ENCODE measurements around the gene SLC35F4.

SLC35F4 gene

GRCh38 chr14:57657487-57657886 is 208.4 kb downstream of the SLC35F4 start:
- H3K9me3 ChIP-seq (replicated peaks; ENCODE audit: low read length), result no peaks in the 10 kb centered on the region
- no peaks in the 10 kb centered on the region for H3K36me3 ChIP-seq (ENCODE audit: insufficient read depth, low read length)
- no peaks in the 10 kb centered on the region for H3K27me3 ChIP-seq (ENCODE audit: control insufficient read depth, insufficient read depth, low read length)
- H3K4me2 ChIP-seq (ENCODE audit: low read length), result no peak overlapping the region
- H3K4me1 ChIP-seq (ENCODE audit: control insufficient read depth, insufficient read depth, low read length), result no peaks in the 10 kb centered on the region
- H3K9ac ChIP-seq (ENCODE audit: low read depth, low read length), result no peak overlapping the region
- no peak overlapping the region for H3K4me3 ChIP-seq (ENCODE audit: low read length)

DNA sequence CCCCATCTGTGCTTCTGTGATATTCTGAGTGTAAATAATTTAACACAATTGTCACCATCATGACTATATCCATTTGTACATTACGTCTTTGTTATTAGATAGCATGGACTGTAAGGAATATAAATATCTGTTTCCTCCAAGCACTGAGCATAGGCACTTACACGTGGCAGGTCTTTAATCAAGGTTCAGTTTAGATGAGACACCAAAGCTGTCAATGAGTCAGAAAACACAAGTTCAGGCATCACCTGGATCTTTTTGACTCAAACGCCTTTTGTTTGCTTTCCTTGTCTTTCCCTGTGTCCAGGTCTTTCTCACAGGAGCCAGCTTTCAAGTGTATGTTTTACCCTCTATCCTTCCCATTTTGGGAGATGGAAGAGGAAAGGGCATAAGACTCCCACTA is 209.0 kb downstream of the SLC35F4 start:
- Histone ChIP-seq H3K9ac (ENCODE audit: low read depth, low read length) (no peak overlapping the region), H3K36me3 (ENCODE audit: insufficient read depth, low read length) (no peaks in the 10 kb centered on the region), H3K4me1 (ENCODE audit: control insufficient read depth, insufficient read depth, low read length) (no peaks in the 10 kb centered on the region)

GRCh38 chr14:57652769-57653168 is 213.1 kb downstream of the SLC35F4 start:
- Histone ChIP-seq H3K9me3 (replicated peaks; ENCODE audit: low read length) (no peaks in the 10 kb centered on the region), H3K9ac (ENCODE audit: low read depth, low read length) (no peak overlapping the region), H3K4me2 (ENCODE audit: low read length) (no peak overlapping the region), H3K27me3 (ENCODE audit: control insufficient read depth, insufficient read depth, low read length) (no peaks in the 10 kb centered on the region), H3K4me1 (ENCODE audit: control insufficient read depth, insufficient read depth, low read length) (no peaks in the 10 kb centered on the region), H3K4me3 (ENCODE audit: low read length) (no peak overlapping the region), H3K36me3 (ENCODE audit: insufficient read depth, low read length) (no peaks in the 10 kb centered on the region)

More for the DNA sequence above, 209.0 kb downstream of the SLC35F4 start:
- no peak overlapping the region for H3K4me3 ChIP-seq (ENCODE audit: low read length)
- H3K27me3 ChIP-seq (ENCODE audit: control insufficient read depth, insufficient read depth, low read length), result no peaks in the 10 kb centered on the region
- H3K9me3 ChIP-seq (replicated peaks; ENCODE audit: low read length), result no peaks in the 10 kb centered on the region
- H3K4me2 ChIP-seq (ENCODE audit: low read length), result no peak overlapping the region

DNA sequence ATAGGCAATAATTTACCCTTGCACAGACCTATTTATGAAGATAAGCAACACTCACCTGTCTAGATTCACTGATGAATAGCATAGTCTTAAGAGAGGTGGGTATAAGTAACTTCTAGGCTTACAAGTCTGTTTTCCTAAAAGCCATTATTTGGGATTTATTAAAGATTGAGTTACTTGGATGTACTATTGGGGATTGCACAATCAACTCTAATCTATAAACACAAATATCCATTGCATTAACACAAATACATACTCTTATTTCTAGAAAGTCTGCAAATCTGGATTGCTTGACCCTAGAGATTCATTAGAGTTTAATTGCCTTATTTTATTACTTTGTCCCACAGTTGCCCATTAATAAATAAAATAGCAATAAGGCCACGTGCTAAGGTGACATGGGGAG is 224.1 kb downstream of the SLC35F4 start:
- H3K9ac ChIP-seq (ENCODE audit: low read depth, low read length), result no peak overlapping the region
- no peak overlapping the region for H3K4me3 ChIP-seq (ENCODE audit: low read length)
- no peak overlapping the region for H3K4me2 ChIP-seq (ENCODE audit: low read length)
- no peaks in the 10 kb centered on the region for H3K4me1 ChIP-seq (ENCODE audit: control insufficient read depth, insufficient read depth, low read length)
- no peaks in the 10 kb centered on the region for H3K27me3 ChIP-seq (ENCODE audit: control insufficient read depth, insufficient read depth, low read length)
- H3K36me3 ChIP-seq (ENCODE audit: insufficient read depth, low read length), result no peaks in the 10 kb centered on the region
- no peaks in the 10 kb centered on the region for H3K9me3 ChIP-seq (replicated peaks; ENCODE audit: low read length)

- no peak overlapping the region for H3K9ac ChIP-seq (ENCODE audit: low read depth, low read length)
- H3K9me3 ChIP-seq (replicated peaks; ENCODE audit: low read length), result no peaks in the 10 kb centered on the region
- no peak overlapping the region for H3K4me3 ChIP-seq (ENCODE audit: low read length)
- no peaks in the 10 kb centered on the region for H3K36me3 ChIP-seq (ENCODE audit: insufficient read depth, low read length)
- H3K4me2 ChIP-seq (ENCODE audit: low read length), result no peak overlapping the region
- no peaks in the 10 kb centered on the region for H3K4me1 ChIP-seq (ENCODE audit: control insufficient read depth, insufficient read depth, low read length)
- H3K27me3 ChIP-seq (ENCODE audit: control insufficient read depth, insufficient read depth, low read length), result no peaks in the 10 kb centered on the region
Measured at GRCh38 chr14:57640036-57640435, 225.9 kb downstream of the SLC35F4 start.

DNA sequence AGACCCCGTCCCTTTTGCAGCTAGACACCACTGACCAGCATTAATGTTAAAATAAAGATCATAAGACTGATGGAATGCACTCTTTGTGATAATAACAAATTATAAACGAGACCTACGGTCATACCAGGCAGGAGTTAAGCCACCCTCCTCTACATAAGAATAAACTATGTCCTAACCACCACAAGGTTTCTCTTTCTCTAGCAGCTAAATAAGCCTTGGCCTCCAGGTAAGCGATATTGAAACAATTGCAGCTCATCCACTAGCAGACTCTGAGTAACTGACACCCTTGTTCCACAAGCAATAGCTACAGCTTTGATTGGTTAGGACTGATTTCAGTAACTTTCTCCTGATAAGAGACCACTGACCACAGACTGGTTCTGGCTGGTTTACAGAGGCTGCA is 228.0 kb downstream of the SLC35F4 start:
- Histone ChIP-seq H3K36me3 (ENCODE audit: insufficient read depth, low read length) (no peaks in the 10 kb centered on the region), H3K27me3 (ENCODE audit: control insufficient read depth, insufficient read depth, low read length) (no peaks in the 10 kb centered on the region), H3K4me1 (ENCODE audit: control insufficient read depth, insufficient read depth, low read length) (no peaks in the 10 kb centered on the region), H3K4me2 (ENCODE audit: low read length) (no peak overlapping the region), H3K9me3 (replicated peaks; ENCODE audit: low read length) (no peaks in the 10 kb centered on the region), H3K9ac (ENCODE audit: low read depth, low read length) (no peak overlapping the region), H3K4me3 (ENCODE audit: low read length) (no peak overlapping the region)

GRCh38 chr14:57634335-57634734 is 231.6 kb downstream of the SLC35F4 start:
- H3K27me3 ChIP-seq (ENCODE audit: control insufficient read depth, insufficient read depth, low read length), result no peaks in the 10 kb centered on the region
- H3K4me1 ChIP-seq (ENCODE audit: control insufficient read depth, insufficient read depth, low read length), result no peaks in the 10 kb centered on the region
- H3K9me3 ChIP-seq (replicated peaks; ENCODE audit: low read length), result no peaks in the 10 kb centered on the region
- no peak overlapping the region for H3K9ac ChIP-seq (ENCODE audit: low read depth, low read length)
- H3K4me3 ChIP-seq (ENCODE audit: low read length), result no peak overlapping the region
- H3K36me3 ChIP-seq (ENCODE audit: insufficient read depth, low read length), result no peaks in the 10 kb centered on the region
- H3K4me2 ChIP-seq (ENCODE audit: low read length), result no peak overlapping the region

- no peak overlapping the region for H3K4me2 ChIP-seq (ENCODE audit: low read length)
Measured at GRCh38 chr14:57632649-57633048, 233.2 kb downstream of the SLC35F4 start.

GRCh38 chr14:57617510-57617909 is 248.4 kb downstream of the SLC35F4 start:
- Histone ChIP-seq H3K9ac (ENCODE audit: low read depth, low read length) (no peak overlapping the region), H3K27me3 (ENCODE audit: control insufficient read depth, insufficient read depth, low read length) (no peaks in the 10 kb centered on the region), H3K4me3 (ENCODE audit: low read length) (no peak overlapping the region), H3K4me2 (ENCODE audit: low read length) (no peak overlapping the region), H3K36me3 (ENCODE audit: insufficient read depth, low read length) (no peaks in the 10 kb centered on the region), H3K4me1 (ENCODE audit: control insufficient read depth, insufficient read depth, low read length) (no peaks in the 10 kb centered on the region), H3K9me3 (replicated peaks; ENCODE audit: low read length) (no peaks in the 10 kb centered on the region)

More at GRCh38 chr14:57632649-57633048, 233.2 kb downstream of the SLC35F4 start:
- Histone ChIP-seq H3K27me3 (ENCODE audit: control insufficient read depth, insufficient read depth, low read length) (no peaks in the 10 kb centered on the region), H3K9ac (ENCODE audit: low read depth, low read length) (no peak overlapping the region), H3K4me1 (ENCODE audit: control insufficient read depth, insufficient read depth, low read length) (no peaks in the 10 kb centered on the region), H3K4me3 (ENCODE audit: low read length) (no peak overlapping the region), H3K36me3 (ENCODE audit: insufficient read depth, low read length) (no peaks in the 10 kb centered on the region), H3K9me3 (replicated peaks; ENCODE audit: low read length) (no peaks in the 10 kb centered on the region)

- no peaks in the 10 kb centered on the region for H3K36me3 ChIP-seq (ENCODE audit: insufficient read depth, low read length)
- no peak overlapping the region for H3K4me2 ChIP-seq (ENCODE audit: low read length)
- no peak overlapping the region for H3K4me3 ChIP-seq (ENCODE audit: low read length)
- H3K9ac ChIP-seq (ENCODE audit: low read depth, low read length), result no peak overlapping the region
- no peaks in the 10 kb centered on the region for H3K9me3 ChIP-seq (replicated peaks; ENCODE audit: low read length)
- H3K27me3 ChIP-seq (ENCODE audit: control insufficient read depth, insufficient read depth, low read length), result no peaks in the 10 kb centered on the region
- no peaks in the 10 kb centered on the region for H3K4me1 ChIP-seq (ENCODE audit: control insufficient read depth, insufficient read depth, low read length)
Measured at GRCh38 chr14:57612946-57613345, 252.9 kb downstream of the SLC35F4 start.

DNA sequence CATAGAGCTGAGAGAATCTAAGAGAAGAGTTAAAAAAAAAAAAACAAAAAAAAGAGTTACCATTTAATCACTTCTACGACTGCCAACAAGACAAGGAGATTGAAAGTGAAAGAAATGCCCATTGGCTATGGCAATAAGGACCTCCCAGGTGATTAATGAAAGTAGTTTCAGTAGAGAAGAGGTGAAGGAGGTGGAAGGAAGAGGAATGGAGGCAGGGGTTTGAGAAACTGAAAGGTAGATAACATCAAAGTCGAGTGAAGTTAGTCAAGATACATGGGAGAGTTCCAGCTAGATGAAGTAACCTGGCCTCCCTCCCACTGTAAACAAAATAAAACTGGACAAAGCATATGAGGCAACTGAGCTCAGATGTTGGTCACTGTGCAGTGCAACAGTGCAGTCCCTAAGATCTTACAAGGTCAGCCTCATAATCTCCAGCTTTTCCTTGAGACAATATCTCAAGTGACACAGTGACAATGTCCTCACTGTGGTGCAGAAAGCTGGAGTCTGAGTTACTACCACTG is 254.3 kb downstream of the SLC35F4 start:
- no peak overlapping the region for H3K4me3 ChIP-seq (ENCODE audit: low read length)
- H3K36me3 ChIP-seq (ENCODE audit: insufficient read depth, low read length), result no peaks in the 10 kb centered on the region
- H3K4me2 ChIP-seq (ENCODE audit: low read length), result no peak overlapping the region
- H3K9me3 ChIP-seq (replicated peaks; ENCODE audit: low read length), result no peaks in the 10 kb centered on the region
- no peaks in the 10 kb centered on the region for H3K27me3 ChIP-seq (ENCODE audit: control insufficient read depth, insufficient read depth, low read length)
- no peak overlapping the region for H3K9ac ChIP-seq (ENCODE audit: low read depth, low read length)
- H3K4me1 ChIP-seq (ENCODE audit: control insufficient read depth, insufficient read depth, low read length), result no peaks in the 10 kb centered on the region

- no peaks in the 10 kb centered on the region for H3K4me1 ChIP-seq (ENCODE audit: control insufficient read depth, insufficient read depth, low read length)
- H3K4me3 ChIP-seq (ENCODE audit: low read length), result no peak overlapping the region
- no peak overlapping the region for H3K4me2 ChIP-seq (ENCODE audit: low read length)
- H3K27me3 ChIP-seq (ENCODE audit: control insufficient read depth, insufficient read depth, low read length), result no peaks in the 10 kb centered on the region
- H3K36me3 ChIP-seq (ENCODE audit: insufficient read depth, low read length), result no peaks in the 10 kb centered on the region
- no peak overlapping the region for H3K9ac ChIP-seq (ENCODE audit: low read depth, low read length)
- no peaks in the 10 kb centered on the region for H3K9me3 ChIP-seq (replicated peaks; ENCODE audit: low read length)
Measured at GRCh38 chr14:57610631-57611030, 255.3 kb downstream of the SLC35F4 start.
